GM12878 (cell line): Measurements from ENCODE around the gene IFT81. TPM values are rescaled to one million over a fixed set of nuclear protein-coding genes. Genes with fewer than 3 reads are reported as not detected.

Experiments used
- ATAC-seq: fragments of 200-7000 bp; cut with Tn5 transposase; 3 replicates; pipeline ENCODE4 v1.9.1; 2020; ENCODE audit warnings: mild to moderate bottlenecking, moderate library complexity
- BruUV-seq: library from RNA; stranded (reverse); fragments of 400-500 nt; replicated peaks from 2 replicates; lab custom pipeline; 2021; lab: Mats Ljungman, UMichigan
- CTCF ChIA-PET: fragments of 300-600 bp; sonication (Branson Sonifier 250); formaldehyde crosslinking; extraction: SDS; loops from one replicate; lab custom pipeline; 2021; ENCODE audit warnings: inconsistent platforms; lab: Yijun Ruan, JAX
- POLR2A ChIA-PET: fragments of 350-600 bp; formaldehyde crosslinking; extraction: SDS; loops from one replicate; lab custom pipeline; 2021; ENCODE audit warnings: inconsistent platforms; lab: Charles Lee
- RAD21 ChIA-PET: fragments of 300-600 bp; sonication (Branson Sonifier 250); formaldehyde crosslinking; loops from one replicate; lab custom pipeline; 2023; ENCODE audit warnings: antibody characterized with exemption; ENCODE audit not compliant: unreplicated experiment; lab: Charles Lee
- SMC1A ChIA-PET: fragments of 300-600 bp; sonication (Branson Sonifier 250); formaldehyde crosslinking; loops from one replicate; lab custom pipeline; 2023; ENCODE audit not compliant: unreplicated experiment, uncharacterized antibody; lab: Charles Lee
- DNase-seq: peaks from one replicate; pipeline ENCODE4 v3.0.0-alpha.2; 2011; ENCODE audit warnings: low read depth, low spot score
- FAIRE-seq: peaks from 3 replicates; lab custom pipeline; 2011; peaks lifted over from hg19 to GRCh38; lab: Jason Lieb, UNC
- H2AFZ ChIP-seq: 2 replicates; pipeline ENCODE4 v1.6.0; 2011; ENCODE audit warnings: low read depth, low read length, control low read depth; ENCODE audit not compliant: control insufficient read depth
- H3K27ac ChIP-seq: 2 replicates; pipeline ENCODE4 v1.5.1; 2011; ENCODE audit warnings: control low read depth; ENCODE audit not compliant: control insufficient read depth, insufficient read depth
- H3K27me3 ChIP-seq, 2 experiments: replicated peaks in 1 of 2; 2 replicates each; pipeline versions ENCODE4 v1.6.0 to v1.6.1; 2011; ENCODE audit warnings: low read length in 1 of 2; ENCODE audit not compliant: control insufficient read depth in 2 of 2, insufficient read depth in 2 of 2
- H3K36me3 ChIP-seq, 2 experiments: 2 replicates each; pipeline ENCODE4 v1.5.1; 2011; ENCODE audit warnings: low read length in 1 of 2; ENCODE audit not compliant: control insufficient read depth in 2 of 2, insufficient read depth in 2 of 2
- H3K4me1 ChIP-seq: 2 replicates; pipeline ENCODE4 v1.6.1; 2011; ENCODE audit warnings: mild to moderate bottlenecking, low read length, moderate library complexity, mixed read lengths; ENCODE audit not compliant: control insufficient read depth, insufficient read depth
- H3K4me2 ChIP-seq: 2 replicates; pipeline ENCODE4 v1.6.0; 2011; ENCODE audit warnings: control low read depth; ENCODE audit not compliant: control insufficient read depth, insufficient read depth
- H3K4me3 ChIP-seq: fragments of 200-600 bp; sonication (generic); 2 replicates; pipeline ENCODE4 v1.5.1; 2016
- H3K79me2 ChIP-seq: 2 replicates; pipeline ENCODE4 v1.6.0; 2011; ENCODE audit warnings: low read length; ENCODE audit not compliant: control insufficient read depth, insufficient read depth
- H3K9ac ChIP-seq: 2 replicates; pipeline ENCODE4 v1.8.0; 2011; ENCODE audit warnings: low read length, control low read depth, mixed read lengths; ENCODE audit not compliant: control insufficient read depth, insufficient read depth
- H3K9me3 ChIP-seq: replicated peaks from 3 replicates; pipeline ENCODE4 v1.5.1; 2011; ENCODE audit warnings: mild to moderate bottlenecking, low read length; ENCODE audit not compliant: control insufficient read depth, insufficient read depth
- H4K20me1 ChIP-seq: 2 replicates; pipeline ENCODE4 v1.6.0; 2011; ENCODE audit not compliant: control insufficient read depth, insufficient read depth
- CHD4 ChIP-seq: fragments of 200-600 bp; sonication (generic); IDR thresholded peaks from 2 replicates; pipeline ENCODE4 v1.6.1; 2016; ENCODE audit warnings: mild to moderate bottlenecking
- EZH2 ChIP-seq: IDR thresholded peaks from 2 replicates; pipeline ENCODE4 v1.6.1; 2012; ENCODE audit warnings: low read depth, mild to moderate bottlenecking, control low read depth, inconsistent platforms, low read length, borderline replicate concordance; ENCODE audit not compliant: control insufficient read depth
- IRF4 ChIP-seq: IDR thresholded peaks from 2 replicates; pipeline ENCODE4 v1.6.1; 2011; ENCODE audit warnings: low read depth, low read length
- WGBS: methylation state at CpG from one replicate; pipeline ENCODE4 v1.1.6; 2016; ENCODE audit warnings: low lambda C conversion rate; ENCODE audit not compliant: insufficient replicate concordance, insufficient coverage; ENCODE audit errors: missing lambda C conversion rate; 5-methylcytosine and 5-hydroxymethylcytosine counted together
- in situ Hi-C: fragments of 300-500 bp; cut with MboI; formaldehyde crosslinking; loops from 9 replicates; pipeline ENCODE4 v1.14.3; 2018; ENCODE audit warnings: mixed read lengths
- intact Hi-C: fragments of 100-400 bp; cut with micrococcal nuclease; formaldehyde crosslinking; loops from one replicate; pipeline ENCODE4 v1.14.2; 2022; ENCODE audit not compliant: unreplicated experiment
- polyA plus RNA-seq, 11 experiments: library from polyadenylated mRNA; depleted of rRNA in 4 of 11; unstranded in 6 of 11; stranded (reverse) in 5 of 11; fragments of >200 nt; fragmentation: Nextera tagmentation in 4 of 11; fragmentation: Illumina TruSeq in 1 of 11; extraction: Ambion mirVana in 4 of 11; extraction: Trizol in 1 of 11; gene quantifications; 1 replicate in 1 of 11; 2 replicates in 10 of 11; pipeline versions ENCODE4 v1.2.1 to v1.2.3, GENCODE V29; 2011 to 2016; ENCODE audit warnings: inconsistent platforms in 2 of 11, missing spikeins in 2 of 11, low read depth in 1 of 11
- total RNA-seq, 4 experiments: library from RNA; depleted of rRNA in 3 of 4; stranded (reverse); fragments of >200 nt in 3 of 4; fragmentation: Illumina TruSeq in 1 of 4; extraction: Trizol in 1 of 4; gene quantifications; 2 replicates each; pipeline versions ENCODE4 v1.2.1 to v1.2.3, GENCODE V29; 2013 to 2021

The IFT81 gene
- total and polyA plus RNA-seq, 10 of the 15 experiments (the other 5 are each of a cell fraction or from before 2014, with no cell fraction given), result 4.1 to 9.9 (median 5.6) TPM

- TF ChIP-seq CHD4, result no peak
- no peak for TF ChIP-seq IRF4
- FAIRE-seq (no peak), ATAC-seq (no peak), DNase-seq (no peak)
- in situ Hi-C loops, result no loop called here
- intact Hi-C loops, result no loop called here
- Histone ChIP-seq H3K4me1 (peaks cover 4% of the 10 kb centered on the region; the same call in 1 of the 2 replicates), H3K4me3 (no peak overlapping the region), H3K4me2 (no peak overlapping the region), H3K27me3 (no peaks in the 10 kb centered on the region), H3K9ac (no peak overlapping the region), H2AFZ (no peak overlapping the region), H4K20me1 (no peaks in the 10 kb centered on the region), H3K79me2 (no peaks in the 10 kb centered on the region), H3K27ac (no peak overlapping the region), H3K9me3 (no peaks in the 10 kb centered on the region; the same call in 1 of the 3 replicates), H3K36me3 (no peaks in the 10 kb centered on the region)
- CTCF ChIA-PET, result interaction anchor here (0.7 to 1.4 kb wide), 3 partner anchors 10 to 12 kb away, joined by 3 to 8 read pairs (median 5); no protein-coding TSS in a partner anchor
- POLR2A ChIA-PET, result no interaction called here
- BruUV-seq, result no TSS peak
- WGBS, result 72% methylated on average over 4 of the region's 4 CpGs
- RAD21 ChIA-PET, result no interaction called here
- SMC1A ChIA-PET, result interaction anchor here (2.8 kb wide), 1 partner anchor 10 kb away, joined by 11 read pairs; no protein-coding TSS in a partner anchor
These were observed 12.5 kb upstream of the IFT81 start for GRCh38 chr12:110111476-110112334.

GRCh38 chr12:110112335-110112660, 11.9 kb upstream of the IFT81 start:
- RAD21 ChIA-PET, result no interaction called here
- H3K4me2 ChIP-seq, result no peak overlapping the region
- no peak for DNase-seq
- H3K9ac ChIP-seq, result no peak overlapping the region
- H3K4me3 ChIP-seq, result no peak overlapping the region
- peaks cover 4% of the 10 kb centered on the region; the same call in 1 of the 2 replicates for H3K4me1 ChIP-seq
- in situ Hi-C loops, result no loop called here
- intact Hi-C loops, result no loop called here
- H3K36me3 ChIP-seq, result no peaks in the 10 kb centered on the region
- H4K20me1 ChIP-seq, result no peaks in the 10 kb centered on the region
- no peak for FAIRE-seq
- BruUV-seq, result no TSS peak
- no peaks in the 10 kb centered on the region for H3K27me3 ChIP-seq
- H3K79me2 ChIP-seq, result no peaks in the 10 kb centered on the region
- CTCF ChIA-PET, result interaction anchor here (1.0 to 1.4 kb wide), 2 partner anchors 10 to 13 kb away, joined by 5 to 8 read pairs; no protein-coding TSS in a partner anchor
- no peak overlapping the region for H3K27ac ChIP-seq
- H2AFZ ChIP-seq, result no peak overlapping the region
- 57% methylated on average over 6 of the region's 6 CpGs for WGBS
- no peak for TF ChIP-seq EZH2
- TF ChIP-seq, all 136 proteins: peak for 0
- no peak for ATAC-seq
- H3K9me3 ChIP-seq, result no peaks in the 10 kb centered on the region; the same call in 1 of the 3 replicates
- ChIA-PET SMC1A (interaction anchor here (2.8 kb wide), 1 partner anchor 10 kb away, joined by 11 read pairs; no protein-coding TSS in a partner anchor), POLR2A (no interaction called here)
